Activated T-cell treated with anti-CD3 and anti-CD28 coated beads, Interleukin-2, amount 50 U/mL, for 72 hours (primary cell): ENCODE results near the gene TMEM95. TPM values are rescaled to one million over a fixed set of nuclear protein-coding genes. Genes with fewer than 3 reads are reported as not detected.

Experiments
- ATAC-seq, 2 donors: fragments of 150-1000 bp; cut with Tn5 transposase; replicated peaks in 1 of 2; 2 replicates each; pipeline ENCODE4 v1.10.0; 2021; ENCODE audit warnings: moderate library complexity in 2 of 2, mild to moderate bottlenecking in 1 of 2
- DNase-seq, 2 donors: peaks; one replicate each; pipeline ENCODE4 v3.0.0; 2021 to 2022; ENCODE audit warnings: mixed read lengths in 1 of 2
- H3K27ac Mint-ChIP-seq: one replicate; pipeline ENCODE4 v1.8.0; 2022; ENCODE audit warnings: mild to moderate bottlenecking, moderate library complexity, mixed read lengths
- H3K27me3 Mint-ChIP-seq: one replicate; pipeline ENCODE4 v1.8.0; 2022; ENCODE audit warnings: low read depth, mixed read lengths
- H3K36me3 Mint-ChIP-seq, 2 donors: one replicate each; pipeline ENCODE4 v1.8.0; 2022; ENCODE audit warnings: mixed read lengths in 2 of 2, mild to moderate bottlenecking in 1 of 2; ENCODE audit not compliant: insufficient read depth in 2 of 2
- H3K4me1 Mint-ChIP-seq: one replicate; pipeline ENCODE4 v1.8.0; 2022; ENCODE audit warnings: low read depth, mixed read lengths
- H3K4me3 Mint-ChIP-seq, 2 donors: one replicate each; pipeline ENCODE4 v1.8.0; 2022; ENCODE audit warnings: mild to moderate bottlenecking in 2 of 2, mixed read lengths in 2 of 2, moderate library complexity in 2 of 2
- H3K9me3 Mint-ChIP-seq, 2 donors: one replicate each; pipeline ENCODE4 v1.8.0; 2022; ENCODE audit warnings: mixed read lengths in 2 of 2
- total RNA-seq, 2 donors: library from RNA; stranded (reverse); gene quantifications; one replicate each; pipeline ENCODE4 v1.2.3, GENCODE V29; 2022

The TMEM95 gene
- total RNA-seq, 2 donors from 2014 or later = 0.34 TPM; not detected in 1

- peak within 1 kb of the TSS; percentile 98 to 99 for H3K4me3 Mint-ChIP-seq
- H3K27ac Mint-ChIP-seq = peak within 1 kb of the TSS; percentile 93
- peaks cover 4 to 12% of the 10 kb centered on the region in 2 donors for H3K36me3 Mint-ChIP-seq
- peaks cover 21% of the 10 kb centered on the region for H3K4me1 Mint-ChIP-seq
- H3K9me3 Mint-ChIP-seq = no peaks in the 10 kb centered on the region
- no peaks in the 10 kb centered on the region for H3K27me3 Mint-ChIP-seq
- DNase-seq = peak; percentile 87 to 91
- ATAC-seq = peak; percentile 88 to 89
These were observed 39.7 kb downstream of the TMEM95 start, which contains the start of gene PLSCR3 for GRCh38 chr17:7394452-7395191. Gene PLSCR3 (minus strand): TSS chr17:7394525. CDS start chr17:7394110, 415 bp downstream.

DNA sequence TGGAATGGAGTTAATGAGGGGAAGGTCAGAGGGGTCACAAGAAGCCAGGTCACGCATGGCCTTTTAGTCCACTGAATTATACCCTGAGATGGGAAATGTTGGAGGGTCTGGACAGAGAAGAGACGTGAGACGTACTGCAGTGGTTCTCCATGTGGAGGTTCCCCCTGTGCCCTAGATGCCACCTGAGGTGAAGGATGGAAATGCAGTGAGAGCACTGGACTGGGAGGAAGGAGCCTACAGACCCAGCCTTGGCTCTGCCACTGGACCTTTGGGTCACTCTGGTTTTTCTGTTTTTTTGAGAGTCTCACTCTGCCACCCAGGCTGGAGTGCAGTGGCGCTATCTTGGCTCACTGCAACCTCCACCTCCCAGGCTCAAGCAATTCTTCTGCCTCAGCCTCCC lies 41.2 kb downstream of the TMEM95 start:
- H3K4me3 Mint-ChIP-seq = peak overlapping the region in 1 of 2 donors; percentile 22
- DNase-seq = no peak
- H3K27ac Mint-ChIP-seq = no peak overlapping the region
- H3K9me3 Mint-ChIP-seq = no peaks in the 10 kb centered on the region
- no peaks in the 10 kb centered on the region for H3K27me3 Mint-ChIP-seq
- no peak for ATAC-seq
- peaks cover 21% of the 10 kb centered on the region for H3K4me1 Mint-ChIP-seq
- peaks cover 3 to 7% of the 10 kb centered on the region in 2 donors for H3K36me3 Mint-ChIP-seq

DNA sequence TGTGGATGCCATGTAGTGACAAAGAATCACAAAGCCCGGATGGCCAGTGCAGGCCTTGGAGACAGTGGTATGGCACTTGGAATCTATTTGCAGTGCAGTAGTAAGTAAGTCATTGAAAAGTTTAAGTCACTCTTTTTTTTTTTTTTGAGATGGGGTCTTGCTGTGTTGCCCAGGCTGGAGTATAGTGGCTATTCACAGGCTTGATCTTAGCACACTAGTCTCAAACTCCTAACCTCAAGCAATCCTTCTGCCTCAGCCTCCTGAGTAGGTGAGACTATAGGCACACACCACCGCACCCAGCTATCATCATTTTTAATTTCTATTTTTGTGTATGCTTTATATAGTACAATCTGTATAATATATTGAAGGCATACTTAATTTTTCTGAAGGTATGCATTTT lies 43.7 kb downstream of the TMEM95 start:
- Mint-ChIP-seq H3K9me3 (no peaks in the 10 kb centered on the region), H3K36me3 (peaks cover 0 to 1% of the 10 kb centered on the region in 2 donors), H3K4me3 (no peak overlapping the region), H3K4me1 (peaks cover 14% of the 10 kb centered on the region), H3K27ac (no peak overlapping the region), H3K27me3 (no peaks in the 10 kb centered on the region)
- ATAC-seq (no peak), DNase-seq (no peak)

DNA sequence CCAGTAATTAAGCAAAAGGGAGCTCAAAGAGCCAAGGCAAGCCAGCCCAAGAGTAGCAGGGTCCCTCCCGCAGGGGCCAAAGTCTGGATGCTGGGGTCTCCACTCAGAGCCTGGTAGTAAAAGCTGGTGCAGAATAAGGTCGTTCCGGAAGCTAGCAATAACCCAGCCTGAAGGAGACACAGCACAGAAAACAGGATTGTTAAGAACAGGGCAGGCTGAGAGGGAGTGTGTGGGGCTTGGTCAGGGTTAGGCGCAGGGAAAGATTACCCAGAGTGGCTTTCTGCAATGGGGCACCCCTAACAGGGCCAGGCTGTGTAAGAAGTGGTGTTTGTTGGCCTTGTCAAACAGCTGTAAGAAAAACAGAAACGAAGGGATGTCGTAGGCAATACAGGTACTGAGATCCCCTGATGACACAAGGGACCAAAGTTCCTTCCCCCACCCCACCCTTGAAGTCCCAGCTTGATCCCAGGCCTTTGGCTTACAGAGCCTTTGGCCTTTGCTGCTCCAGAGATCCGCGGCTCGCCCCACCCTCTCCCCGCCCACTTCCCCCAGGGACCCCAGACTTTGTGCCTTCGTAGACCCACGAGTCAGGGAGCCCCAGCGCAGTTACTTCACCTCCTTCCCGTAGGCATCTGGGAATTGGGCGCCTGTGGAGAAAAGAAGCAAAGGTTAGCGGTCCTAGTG lies 48.2 kb downstream of the TMEM95 start:
- no peaks in the 10 kb centered on the region for H3K9me3 Mint-ChIP-seq
- peak overlapping the region; percentile 7 for H3K27ac Mint-ChIP-seq
- H3K36me3 Mint-ChIP-seq = peaks cover 0 to 1% of the 10 kb centered on the region in 2 donors
- H3K4me3 Mint-ChIP-seq = peak overlapping the region; percentile 94 to 95
- DNase-seq (no peak), ATAC-seq (no peak)
- peaks cover 17% of the 10 kb centered on the region for H3K4me1 Mint-ChIP-seq
- H3K27me3 Mint-ChIP-seq = peaks cover 6% of the 10 kb centered on the region

- ATAC-seq (no peak), DNase-seq (no peak)
- Mint-ChIP-seq H3K9me3 (no peaks in the 10 kb centered on the region), H3K4me1 (peaks cover 17% of the 10 kb centered on the region), H3K36me3 (peaks cover 0 to 1% of the 10 kb centered on the region in 2 donors), H3K27ac (no peak overlapping the region), H3K27me3 (peaks cover 6% of the 10 kb centered on the region), H3K4me3 (peak overlapping the region; percentile 94 to 95)
These were observed 48.7 kb downstream of the TMEM95 start for GRCh38 chr17:7403727-7403976.

- DNase-seq (peak; percentile 96), ATAC-seq (peak; percentile 92)
- peak within 1 kb of the TSS; percentile 96 for H3K27ac Mint-ChIP-seq
- H3K4me1 Mint-ChIP-seq = peaks cover 17% of the 10 kb centered on the region
- H3K27me3 Mint-ChIP-seq = peaks cover 6% of the 10 kb centered on the region
- H3K36me3 Mint-ChIP-seq = peaks cover 0 to 1% of the 10 kb centered on the region in 2 donors
- peak within 1 kb of the TSS; percentile 94 to 95 for H3K4me3 Mint-ChIP-seq
- no peaks in the 10 kb centered on the region for H3K9me3 Mint-ChIP-seq
These were observed 49.2 kb downstream of the TMEM95 start, which contains the start of gene TMEM256 for GRCh38 chr17:7403977-7404736. Gene TMEM256 (minus strand): TSS chr17:7404097. CDS start chr17:7404084, 13 bp downstream.

GRCh38 chr17:7404737-7405349 lies 49.9 kb downstream of the TMEM95 start:
- Mint-ChIP-seq H3K36me3 (peaks cover 0 to 1% of the 10 kb centered on the region in 2 donors), H3K4me1 (peaks cover 17% of the 10 kb centered on the region), H3K27ac (peak overlapping the region; percentile 96), H3K27me3 (peaks cover 6% of the 10 kb centered on the region), H3K9me3 (no peaks in the 10 kb centered on the region), H3K4me3 (peak overlapping the region; percentile 94 to 95)
- DNase-seq = peak; percentile 71 to 72
- ATAC-seq = peak; percentile 58 to 59

DNA sequence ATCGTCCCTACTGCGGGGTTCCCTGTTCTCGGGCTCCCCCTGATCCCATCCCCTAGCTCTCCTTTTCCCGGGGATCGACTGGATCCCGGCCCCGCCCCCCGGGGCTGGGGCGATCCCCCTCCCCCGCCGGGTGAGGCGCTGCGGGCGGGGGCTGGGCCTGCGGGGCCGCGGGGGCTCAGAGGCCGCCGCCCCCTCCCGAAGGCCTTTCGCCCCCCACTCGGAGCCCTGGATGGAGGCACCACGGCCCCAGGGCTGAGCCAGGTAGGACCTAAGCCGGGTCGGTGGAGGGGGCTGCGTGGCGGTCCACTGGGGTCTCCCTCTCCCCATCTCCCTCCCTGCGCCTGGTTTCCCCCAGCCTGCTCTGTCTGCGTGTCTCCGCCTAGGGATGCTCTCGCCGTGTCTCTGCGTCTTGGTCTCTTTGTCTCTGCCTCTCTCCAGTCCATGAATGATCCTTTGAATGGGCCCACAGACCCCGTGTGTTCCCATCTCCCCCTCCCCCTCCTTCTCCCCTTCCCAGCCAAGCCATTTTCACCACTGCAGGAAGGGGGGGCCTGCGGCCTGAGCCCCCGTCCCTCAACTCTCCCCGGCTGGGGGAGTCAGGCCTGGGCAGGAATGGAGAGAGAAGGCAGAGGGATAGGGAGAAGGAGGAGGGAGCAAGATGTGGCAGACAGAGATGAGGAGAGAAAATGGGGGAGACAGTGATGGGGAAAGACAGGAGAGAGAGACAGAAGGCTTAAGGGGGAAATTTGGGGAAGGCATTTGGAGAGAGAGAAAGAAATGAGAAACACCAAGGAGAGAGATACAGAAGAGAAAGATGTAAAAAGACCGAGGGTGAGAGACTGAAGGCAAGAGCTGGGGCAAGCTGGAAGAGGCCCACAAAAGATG lies 50.6 kb downstream of the TMEM95 start:
- peak overlapping the region; percentile 24 for H3K27ac Mint-ChIP-seq
- ATAC-seq = no peak
- H3K9me3 Mint-ChIP-seq = no peaks in the 10 kb centered on the region
- H3K4me3 Mint-ChIP-seq = peak overlapping the region; percentile 94 to 95
- DNase-seq = no peak
- H3K4me1 Mint-ChIP-seq = peaks cover 17% of the 10 kb centered on the region
- H3K27me3 Mint-ChIP-seq = peaks cover 6% of the 10 kb centered on the region
- H3K36me3 Mint-ChIP-seq = peaks cover 0 to 1% of the 10 kb centered on the region in 2 donors

DNA sequence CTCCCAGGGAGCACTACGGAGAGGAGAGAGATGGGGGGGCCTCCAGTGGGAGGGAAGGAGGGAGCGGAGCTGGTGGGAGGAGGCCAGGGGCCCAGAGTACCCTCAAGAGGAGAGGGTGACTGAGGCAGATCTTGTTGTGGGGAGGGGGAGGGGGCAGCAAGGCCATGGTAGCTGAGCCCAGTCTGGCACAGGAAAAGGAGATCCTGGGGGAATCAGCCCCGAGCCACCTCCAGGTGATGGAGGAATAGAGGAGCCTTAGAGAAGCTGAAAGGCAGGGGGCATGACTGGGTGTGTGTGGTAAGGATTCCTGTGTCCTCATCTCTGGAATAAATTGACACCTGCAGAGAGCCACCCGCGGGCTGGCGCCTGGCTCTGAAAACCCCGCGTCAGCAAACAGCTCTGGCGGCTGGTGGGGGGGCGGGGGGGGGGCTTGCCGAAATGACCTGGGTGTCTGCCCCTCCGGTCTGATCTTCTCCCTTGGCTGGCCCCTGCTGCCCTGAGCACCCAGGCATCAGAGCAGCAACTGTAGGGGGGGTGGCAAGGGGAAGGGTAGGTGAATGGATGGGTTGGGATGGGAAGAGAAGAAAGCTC lies 51.4 kb downstream of the TMEM95 start:
- Mint-ChIP-seq H3K27ac (no peak overlapping the region), H3K4me1 (peaks cover 17% of the 10 kb centered on the region), H3K27me3 (peaks cover 6% of the 10 kb centered on the region), H3K9me3 (no peaks in the 10 kb centered on the region), H3K36me3 (peaks cover 0 to 1% of the 10 kb centered on the region in 2 donors), H3K4me3 (peak overlapping the region; percentile 65 to 73)
- DNase-seq (no peak), ATAC-seq (no peak)
